ENCODE measurements around the gene HDHD3.
"Not testable (repeated sequence)": the region's sequence is repeated elsewhere in the genome, so short reads cannot be mapped to it uniquely, and the experiment has no call there.

The HDHD3 gene

GRCh38 chr9:113388833-113389232 lies 12.0 kb upstream of the HDHD3 start:
- no peak for DNase-seq

DNA sequence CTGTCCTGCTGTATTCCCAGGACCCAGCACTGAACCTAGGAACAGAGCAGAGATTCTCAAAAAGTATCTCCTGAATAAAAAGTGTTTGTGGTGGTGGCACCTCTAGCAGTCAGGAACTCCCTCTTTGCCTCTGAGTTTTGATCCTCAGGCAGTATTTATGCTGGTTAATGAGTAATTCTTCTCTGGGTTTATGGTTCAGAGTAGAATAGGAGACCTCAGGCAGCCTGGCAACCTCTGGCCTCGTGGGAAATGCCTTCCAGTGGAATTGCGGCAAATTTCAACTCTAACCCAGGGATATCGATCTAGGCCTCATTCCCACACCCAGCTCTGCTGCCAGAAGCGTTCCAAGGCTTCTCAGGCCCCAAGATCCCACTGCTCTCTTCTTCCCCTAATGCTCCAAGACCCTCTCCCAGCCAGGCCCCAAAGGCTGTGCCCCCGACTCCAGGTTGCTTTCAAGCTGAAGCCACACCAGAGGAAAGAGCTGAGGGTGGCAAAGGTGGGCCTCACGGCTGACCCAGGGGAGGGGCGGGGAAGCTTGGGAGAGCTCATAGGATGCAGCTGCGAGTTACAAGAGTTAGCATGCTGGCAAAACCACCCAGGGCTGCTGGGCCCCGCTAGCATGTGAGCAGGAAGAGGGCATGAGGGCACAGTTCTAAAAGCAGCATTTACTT lies 10.9 kb upstream of the HDHD3 start:
- no peak for DNase-seq

GRCh38 chr9:113386571-113387393 lies 10.0 kb upstream of the HDHD3 start:
- DNase-seq: no peak

GRCh38 chr9:113381909-113382411 lies 5.2 kb upstream of the HDHD3 start:
- DNase-seq: no peak

DNA sequence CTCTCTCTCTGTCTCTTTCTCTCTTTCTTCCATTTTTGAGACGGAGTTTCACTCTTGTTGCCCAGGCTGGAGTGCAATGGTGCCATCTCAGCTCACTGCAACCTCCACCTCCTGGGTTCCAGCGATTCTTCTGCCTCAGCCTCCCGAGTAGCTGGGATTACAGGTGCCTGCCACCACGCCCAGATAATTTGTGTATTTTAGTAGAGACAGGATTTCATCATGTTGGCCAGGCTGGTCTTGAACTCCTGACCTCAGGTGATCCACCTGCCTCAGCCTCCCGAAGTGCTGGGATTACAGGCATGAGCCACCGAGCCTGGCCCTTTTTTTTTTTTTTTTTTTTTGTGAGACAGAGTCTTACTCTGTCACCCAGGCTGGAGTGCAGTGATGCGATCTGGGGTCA lies 4.7 kb upstream of the HDHD3 start:
- DNase-seq: not testable (repeated sequence)

GRCh38 chr9:113380869-113381378 lies 4.1 kb upstream of the HDHD3 start:
- no peak for DNase-seq

GRCh38 chr9:113379829-113380210 lies 3.0 kb upstream of the HDHD3 start:
- not testable (repeated sequence) for DNase-seq

DNA sequence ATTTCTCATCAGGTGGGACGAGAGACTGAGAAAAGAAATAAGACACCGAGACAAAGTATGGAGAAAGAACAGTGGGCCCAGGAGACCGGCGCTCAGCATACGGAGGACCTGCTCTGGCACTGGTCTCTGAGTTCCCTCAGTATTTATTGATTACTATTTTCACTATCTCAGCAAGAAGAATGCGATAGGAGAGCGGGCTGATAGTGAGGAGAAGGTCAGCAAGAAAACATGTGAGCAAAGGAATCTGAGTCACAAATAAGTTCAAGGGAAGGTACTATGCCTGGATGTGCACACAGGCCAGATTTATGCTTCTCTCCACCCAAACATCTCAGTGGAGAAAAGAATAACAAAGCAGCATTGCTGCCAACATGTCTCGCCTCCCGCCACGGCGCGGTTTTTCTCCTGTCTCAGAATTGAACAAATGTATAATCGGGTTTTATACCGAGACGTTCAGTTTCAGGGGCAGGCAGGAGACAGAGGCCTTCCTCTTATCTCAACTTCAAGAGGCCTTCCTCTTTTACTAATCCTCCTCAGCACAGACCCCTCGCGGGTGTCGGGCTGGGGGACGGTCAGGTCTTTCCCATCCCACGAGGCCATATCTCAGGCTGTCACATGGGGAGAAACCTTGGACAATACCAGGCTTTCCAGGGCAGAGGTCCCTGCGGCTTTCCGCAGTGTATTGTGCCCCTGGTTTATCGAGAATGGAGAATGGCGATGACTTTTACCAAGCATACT lies 2.5 kb upstream of the HDHD3 start:
- not testable (repeated sequence) for DNase-seq

GRCh38 chr9:113375057-113376023 lies 1.4 kb downstream of the HDHD3 start:
- DNase-seq: no peak

- DNase-seq: no peak
Measured at GRCh38 chr9:113373676-113374392, 3.0 kb downstream of the HDHD3 start.

DNA sequence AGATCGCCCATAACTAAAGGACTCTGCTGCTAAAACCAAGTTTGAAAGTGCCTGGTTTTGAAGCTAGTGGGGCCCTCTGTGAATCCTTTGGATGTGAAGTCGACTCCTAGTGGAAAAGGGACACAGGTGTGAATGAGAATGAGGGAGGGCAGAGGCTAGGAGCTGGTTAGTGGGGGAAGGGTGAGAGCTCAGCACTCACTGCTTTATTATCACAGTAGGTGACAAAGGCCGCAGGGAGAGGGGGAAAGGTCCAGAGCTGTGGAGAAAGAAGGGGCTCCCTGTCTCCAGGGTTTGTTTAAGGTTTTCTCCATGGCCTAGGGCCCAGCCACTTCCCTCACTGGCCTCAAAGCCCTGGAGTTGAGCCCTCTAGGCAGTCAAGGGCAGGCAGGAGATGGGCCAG lies 3.5 kb downstream of the HDHD3 start:
- DNase-seq: no peak

- DNase-seq: no peak
Measured at GRCh38 chr9:113372059-113372458, 4.7 kb downstream of the HDHD3 start.

DNA sequence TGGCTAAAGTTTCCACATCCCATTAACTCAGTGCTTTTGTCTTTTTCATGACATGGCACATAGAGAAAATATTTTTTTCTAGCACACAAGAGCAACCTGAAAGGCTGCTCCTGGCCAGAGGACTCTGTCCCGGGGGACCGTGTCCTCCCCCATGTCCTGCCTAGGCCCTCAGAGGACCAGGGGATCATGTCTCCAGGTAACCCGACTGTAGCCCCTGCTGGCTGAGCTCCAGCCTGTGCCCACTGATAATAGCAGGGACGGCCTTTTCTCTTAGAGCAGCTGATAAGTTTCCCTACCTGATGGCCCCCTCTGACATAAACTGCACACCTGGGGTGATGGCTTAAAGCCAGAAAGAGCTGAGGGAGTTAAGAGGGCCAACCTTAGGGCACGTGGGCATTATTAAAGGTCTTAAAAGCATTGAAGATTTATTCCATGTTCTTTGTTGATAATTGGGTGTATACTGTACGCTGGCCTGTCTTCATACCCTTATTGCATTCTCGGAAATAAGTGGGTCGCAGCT lies 5.9 kb downstream of the HDHD3 start:
- DNase-seq: no peak

- DNase-seq: no peak
Measured at GRCh38 chr9:113369855-113370140, 7.0 kb downstream of the HDHD3 start.

GRCh38 chr9:113368982-113369854 lies 7.6 kb downstream of the HDHD3 start:
- no peak for DNase-seq

DNA sequence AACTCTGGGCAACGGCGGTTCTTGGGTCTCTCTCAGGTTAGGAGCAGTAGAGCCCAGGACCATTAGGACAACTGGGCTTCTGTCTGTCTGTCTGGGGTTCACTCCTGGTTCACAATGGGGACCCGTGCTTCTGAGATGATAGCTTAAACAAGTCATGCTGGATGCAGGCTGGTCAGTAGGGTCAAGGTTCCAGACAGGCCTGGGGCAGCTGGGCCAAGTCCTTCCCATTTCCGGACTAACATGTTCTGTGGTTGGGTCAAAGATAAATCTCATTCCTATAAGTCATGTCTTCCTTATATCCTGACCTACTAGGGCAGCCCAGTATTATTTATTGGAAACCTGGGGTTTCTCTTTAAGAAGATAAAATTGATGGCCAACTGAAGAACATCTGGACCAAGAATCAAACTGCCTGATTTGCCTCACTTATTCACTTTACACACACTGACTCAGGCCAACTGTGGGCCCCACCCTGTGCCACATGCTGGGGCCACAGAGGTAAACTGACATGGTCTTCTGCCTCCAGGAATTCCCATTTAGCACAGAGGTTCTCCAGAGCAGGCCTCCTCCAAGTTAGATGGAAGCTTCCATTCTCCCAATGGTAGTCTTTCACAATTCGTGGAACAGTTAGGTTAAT lies 8.3 kb downstream of the HDHD3 start:
- no peak for DNase-seq

- not testable (repeated sequence) for DNase-seq
Measured at GRCh38 chr9:113365652-113366051, 11.1 kb downstream of the HDHD3 start.

DNA sequence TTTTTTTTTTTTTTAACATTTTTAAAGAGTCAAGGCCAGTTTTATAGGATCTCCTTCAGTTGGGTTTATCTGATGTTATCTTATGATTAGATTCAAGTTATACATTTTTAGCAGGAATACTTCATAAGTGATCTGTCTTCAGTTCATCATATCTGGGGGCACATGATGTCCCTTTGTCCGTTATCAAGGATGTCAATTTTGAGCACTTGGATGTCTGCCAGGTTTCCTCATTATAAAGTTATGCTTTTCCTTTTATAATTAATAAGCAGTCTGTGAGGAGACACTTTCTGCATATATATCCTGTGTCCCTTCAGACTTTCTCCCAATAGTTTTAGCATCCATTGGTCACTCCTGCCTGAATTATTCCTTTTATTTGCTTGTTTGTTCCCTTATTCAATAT lies 11.8 kb downstream of the HDHD3 start:
- DNase-seq: no peak

DNA sequence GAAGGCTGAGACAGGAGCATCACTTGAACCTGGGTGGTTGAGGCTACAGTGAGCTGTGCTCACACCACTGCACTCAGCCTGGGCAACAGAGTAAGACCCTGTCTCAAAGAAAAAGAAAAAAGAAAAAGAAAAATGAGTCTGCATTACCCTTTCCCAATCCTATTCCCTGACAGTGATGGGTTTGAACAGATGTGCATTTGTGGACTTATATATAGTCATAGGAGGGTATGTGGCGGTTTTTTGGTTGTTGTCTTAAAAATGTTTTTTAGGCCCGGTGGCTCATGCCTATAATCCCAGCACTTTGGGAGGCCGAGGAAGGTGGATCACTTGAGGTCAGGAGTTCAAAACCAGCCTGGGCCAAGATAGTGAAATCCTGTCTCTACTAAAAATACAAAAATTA lies 13.4 kb downstream of the HDHD3 start:
- DNase-seq: no peak

Data from NCI-H1417 treated with DMSO at 0.1 percent for 48 hours (cell line).